Measurements from ENCODE around the gene MIDN. TPM values are rescaled to one million over a fixed set of nuclear protein-coding genes. Genes with fewer than 3 reads are reported as not detected.
"Not testable (repeated sequence)": the region's sequence is repeated elsewhere in the genome, so short reads cannot be mapped to it uniquely, and the experiment has no call there.

The MIDN gene
- total RNA-seq = 100 to 1,000 TPM in 2 of 4 donors, 10 to 100 TPM in 2; 34.9 to 117 (median 86.3) TPM

DNA sequence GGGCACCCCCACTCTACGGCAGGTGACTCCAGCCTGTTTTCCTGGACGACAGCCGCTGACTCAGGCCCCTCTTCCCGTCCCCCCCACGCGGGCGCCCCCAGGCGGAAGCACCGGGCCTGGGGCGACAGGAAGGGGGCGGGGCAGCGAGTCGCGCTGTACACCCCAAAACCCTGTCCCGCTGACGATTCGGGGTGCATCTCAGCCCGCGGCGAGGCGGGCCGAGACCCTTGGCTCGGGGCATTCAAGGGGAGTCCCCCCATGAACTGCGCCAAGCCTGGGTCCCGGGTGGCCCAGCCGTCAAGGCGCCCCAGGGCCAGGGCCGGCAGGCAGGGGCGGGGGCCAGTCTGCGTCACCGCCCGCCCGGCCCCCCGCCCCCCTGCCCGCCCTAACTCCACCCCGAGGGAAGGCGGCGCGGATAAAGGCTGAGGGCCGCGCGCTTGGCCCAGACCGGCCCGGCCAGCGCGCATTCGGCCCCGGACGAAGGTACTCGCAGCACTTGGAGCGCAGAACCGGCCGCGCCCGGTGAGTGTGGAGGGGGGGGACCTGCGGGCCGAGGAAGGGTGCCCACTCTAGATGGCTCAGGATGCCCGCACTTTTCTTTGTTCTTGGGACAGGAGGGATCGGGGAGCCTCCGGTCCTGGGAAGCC is at the start of gene MIDN:
Gene MIDN (plus strand): TSS at position 445 of the 647 bp plus-strand sequence. CDS start 1,714 bp downstream, outside the sequence.
- peaks cover 50 to 68% of the 10 kb centered on the region in 2 donors for H3K4me1 ChIP-seq
- peak within 1 kb of the TSS; percentile 93 to 100 (median 97) for H3K27ac ChIP-seq
- DNase-seq (peak; percentile 90 to 96), ATAC-seq (peak; percentile 12 to 24)
- peak within 1 kb of the TSS; percentile 57 to 89 (median 78) for H3K4me3 ChIP-seq
- intact Hi-C loops (cut with DNase I; ENCODE audit: low total_unique reads) = loop anchor here (5.0 to 10.0 kb wide), 2 partner anchors 814 to 917 kb away; partner anchors contain the start of gene DOT1L
- H3K27me3 ChIP-seq = no peaks in the 10 kb centered on the region
- H3K9me3 ChIP-seq = no peaks in the 10 kb centered on the region
- in situ Hi-C loops (cut with MboI; ENCODE audit: low sequenced_read_pairs in 4 of 4) = no loop called here
- TF ChIP-seq, protein P1, sequence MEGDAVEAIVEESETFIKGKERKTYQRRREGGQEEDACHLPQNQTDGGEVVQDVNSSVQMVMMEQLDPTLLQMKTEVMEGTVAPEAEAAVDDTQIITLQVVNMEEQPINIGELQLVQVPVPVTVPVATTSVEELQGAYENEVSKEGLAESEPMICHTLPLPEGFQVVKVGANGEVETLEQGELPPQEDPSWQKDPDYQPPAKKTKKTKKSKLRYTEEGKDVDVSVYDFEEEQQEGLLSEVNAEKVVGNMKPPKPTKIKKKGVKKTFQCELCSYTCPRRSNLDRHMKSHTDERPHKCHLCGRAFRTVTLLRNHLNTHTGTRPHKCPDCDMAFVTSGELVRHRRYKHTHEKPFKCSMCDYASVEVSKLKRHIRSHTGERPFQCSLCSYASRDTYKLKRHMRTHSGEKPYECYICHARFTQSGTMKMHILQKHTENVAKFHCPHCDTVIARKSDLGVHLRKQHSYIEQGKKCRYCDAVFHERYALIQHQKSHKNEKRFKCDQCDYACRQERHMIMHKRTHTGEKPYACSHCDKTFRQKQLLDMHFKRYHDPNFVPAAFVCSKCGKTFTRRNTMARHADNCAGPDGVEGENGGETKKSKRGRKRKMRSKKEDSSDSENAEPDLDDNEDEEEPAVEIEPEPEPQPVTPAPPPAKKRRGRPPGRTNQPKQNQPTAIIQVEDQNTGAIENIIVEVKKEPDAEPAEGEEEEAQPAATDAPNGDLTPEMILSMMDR (IDR thresholded peaks at IDR 0.05 in 4 of 5, conservative IDR thresholded peaks at IDR 0.05 in 1 of 5) = peak; percentile 26 to 61 (median 53)
- peak; percentile 92 to 94 for TF ChIP-seq POLR2A (IDR thresholded peaks at IDR 0.05)
- peaks cover 0 to 7% of the 10 kb centered on the region in 2 donors for H3K36me3 ChIP-seq

DNA sequence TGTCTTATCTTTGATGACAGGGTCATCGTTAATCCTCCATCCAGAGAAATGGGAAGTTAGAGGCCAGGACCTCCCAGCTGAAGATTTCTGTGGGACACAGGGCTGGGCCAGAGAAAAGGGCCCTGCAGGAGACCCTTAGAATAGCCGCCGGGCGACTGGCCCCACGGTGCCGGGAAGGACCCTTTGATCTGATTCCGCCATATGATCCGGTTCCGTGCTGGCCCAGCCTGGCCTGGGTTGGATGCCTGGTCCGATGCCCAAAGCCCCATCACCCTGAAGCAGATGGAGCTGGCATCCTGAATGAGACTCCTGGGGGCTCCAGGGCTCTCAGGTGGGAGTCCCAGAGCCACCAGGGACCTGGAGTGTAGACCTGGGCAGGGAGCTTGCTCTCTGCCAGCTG is 48.9 kb upstream of the MIDN start:
- Histone ChIP-seq H3K4me1 (peaks cover 0 to 3% of the 10 kb centered on the region in 2 donors), H3K27ac (no peak overlapping the region), H3K27me3 (no peaks in the 10 kb centered on the region), H3K36me3 (no peaks in the 10 kb centered on the region), H3K9me3 (no peaks in the 10 kb centered on the region), H3K4me3 (no peak overlapping the region)
- no peak for TF ChIP-seq POLR2A (IDR thresholded peaks at IDR 0.05)
- TF ChIP-seq, protein P1 (IDR thresholded peaks at IDR 0.05 in 4 of 5, conservative IDR thresholded peaks at IDR 0.05 in 1 of 5) = no peak
- ATAC-seq (no peak), DNase-seq (no peak)
- intact Hi-C loops (cut with DNase I; ENCODE audit: low total_unique reads) = no loop called here
- in situ Hi-C loops (cut with MboI; ENCODE audit: low sequenced_read_pairs in 4 of 4) = loop anchor here in 1 of 4 donors (10.0 kb wide), 1 partner anchor 85 kb away; no protein-coding TSS in a partner anchor

DNA sequence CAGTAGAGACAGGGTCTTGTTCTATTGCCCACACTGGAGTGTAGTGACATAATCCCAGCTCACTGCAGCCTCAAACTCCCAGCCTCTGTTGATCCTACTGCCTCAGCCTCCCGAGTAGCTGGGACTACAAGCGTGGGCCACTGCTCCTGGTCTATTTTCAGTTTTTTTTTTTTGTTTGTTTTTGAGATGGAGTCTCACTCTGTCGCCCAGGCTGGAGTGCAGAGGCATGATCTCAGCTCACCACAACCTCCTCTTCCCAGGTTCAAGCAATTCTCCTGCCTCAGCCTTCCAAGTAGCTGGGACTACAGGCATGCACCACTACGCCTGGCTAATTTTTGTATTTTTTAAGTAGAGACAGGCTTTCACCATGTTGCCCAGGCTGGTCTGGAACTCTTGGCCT is 47.8 kb upstream of the MIDN start:
- H3K27ac ChIP-seq; in situ Hi-C loops (cut with MboI; ENCODE audit: low sequenced_read_pairs in 4 of 4); intact Hi-C loops (cut with DNase I; ENCODE audit: low total_unique reads); ATAC-seq; DNase-seq; H3K27me3 ChIP-seq; H3K4me1 ChIP-seq; H3K9me3 ChIP-seq; H3K4me3 ChIP-seq; H3K36me3 ChIP-seq: not testable (repeated sequence)

DNA sequence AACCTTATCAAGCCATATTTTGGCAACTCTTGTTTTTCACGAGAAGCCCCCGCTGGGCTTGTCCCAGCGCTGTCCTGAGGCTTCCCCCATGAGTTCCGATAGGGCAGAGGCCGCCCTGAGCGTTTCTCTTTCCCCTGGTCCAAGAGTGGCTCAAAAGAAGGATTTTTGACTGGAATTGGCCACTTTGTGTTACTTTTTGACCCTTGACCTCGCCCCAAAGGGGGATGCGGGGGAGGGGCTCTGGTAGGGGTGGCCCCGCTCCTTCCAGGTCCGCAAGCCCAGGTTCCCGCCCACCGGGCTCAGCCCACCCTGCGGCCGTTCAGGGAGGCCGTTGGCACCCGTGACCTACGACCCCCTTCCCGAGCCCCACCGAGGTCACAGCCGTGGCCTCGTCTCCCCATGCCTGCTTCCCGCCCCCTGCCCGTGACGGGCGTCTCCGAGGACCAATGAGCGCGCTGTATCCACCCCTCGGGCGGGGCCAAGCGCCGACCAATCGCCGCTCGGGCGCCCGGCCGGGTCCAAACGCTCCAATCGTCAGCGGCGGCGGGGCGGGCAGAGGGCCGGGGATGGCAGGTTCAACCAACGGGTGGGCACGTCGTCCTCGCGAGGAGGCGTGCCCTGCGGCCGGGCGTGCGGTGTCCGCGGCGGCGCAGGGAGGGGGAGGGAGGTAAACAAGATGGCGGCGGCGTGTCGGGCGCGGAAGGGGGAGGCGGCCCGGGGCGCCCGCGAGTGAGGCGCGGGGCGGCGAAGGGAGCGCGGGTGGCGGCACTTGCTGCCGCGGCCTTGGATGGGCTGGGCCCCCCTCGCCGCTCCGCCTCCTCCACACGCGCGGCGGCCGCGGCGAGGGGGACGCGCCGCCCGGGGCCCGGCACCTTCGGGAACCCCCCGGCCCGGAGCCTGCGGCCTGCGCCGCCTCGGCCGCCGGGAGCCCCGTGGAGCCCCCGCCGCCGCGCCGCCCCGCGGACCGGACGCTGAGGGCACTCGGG is 43.0 kb upstream of the MIDN start, which contains the start of gene STK11:
Gene STK11 (plus strand): TSS at position 665 of the 986 bp plus-strand sequence. CDS start 1,136 bp downstream, outside the sequence.
- DNase-seq (peak; percentile 98 to 99), ATAC-seq (peak; percentile 76 to 82)
- H3K27ac ChIP-seq = peak within 1 kb of the TSS; percentile 94 to 98 (median 96)
- H3K9me3 ChIP-seq = no peaks in the 10 kb centered on the region
- in situ Hi-C loops (cut with MboI; ENCODE audit: low sequenced_read_pairs in 4 of 4) = no loop called here
- H3K27me3 ChIP-seq = no peaks in the 10 kb centered on the region
- intact Hi-C loops (cut with DNase I; ENCODE audit: low total_unique reads) = no loop called here
- peak within 1 kb of the TSS; percentile 83 to 94 (median 86) for H3K4me3 ChIP-seq
- peak; percentile 91 to 95 for TF ChIP-seq POLR2A (IDR thresholded peaks at IDR 0.05)
- TF ChIP-seq, protein P1 (IDR thresholded peaks at IDR 0.05 in 4 of 5, conservative IDR thresholded peaks at IDR 0.05 in 1 of 5) = no peak
- peaks cover 31 to 33% of the 10 kb centered on the region in 2 donors for H3K4me1 ChIP-seq
- no peaks in the 10 kb centered on the region for H3K36me3 ChIP-seq
